Fibroblast of gingiva (primary cell): Measurements from ENCODE around the gene MSANTD1.

Experiments used
- DNase-seq: peaks from one replicate; pipeline ENCODE4 v3.0.0-alpha.2; 2011; ENCODE audit warnings: low read depth

The MSANTD1 gene

DNA sequence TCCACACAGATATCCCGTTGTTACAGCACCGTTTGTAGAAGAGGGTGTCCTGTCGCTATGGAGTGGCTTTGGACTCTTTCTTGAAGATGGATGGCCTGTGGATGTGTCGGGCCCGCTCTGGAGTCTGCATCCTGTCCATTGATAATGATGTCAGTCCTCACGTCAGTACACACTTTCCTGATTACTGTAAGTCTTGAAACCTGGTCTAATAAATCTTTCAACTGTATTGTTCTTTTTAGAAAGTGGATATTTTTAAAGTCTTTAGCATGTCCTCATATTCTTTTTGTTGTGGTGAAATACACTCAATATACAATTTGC, 14.9 kb downstream of the MSANTD1 start:
- DNase-seq, result no peak

DNA sequence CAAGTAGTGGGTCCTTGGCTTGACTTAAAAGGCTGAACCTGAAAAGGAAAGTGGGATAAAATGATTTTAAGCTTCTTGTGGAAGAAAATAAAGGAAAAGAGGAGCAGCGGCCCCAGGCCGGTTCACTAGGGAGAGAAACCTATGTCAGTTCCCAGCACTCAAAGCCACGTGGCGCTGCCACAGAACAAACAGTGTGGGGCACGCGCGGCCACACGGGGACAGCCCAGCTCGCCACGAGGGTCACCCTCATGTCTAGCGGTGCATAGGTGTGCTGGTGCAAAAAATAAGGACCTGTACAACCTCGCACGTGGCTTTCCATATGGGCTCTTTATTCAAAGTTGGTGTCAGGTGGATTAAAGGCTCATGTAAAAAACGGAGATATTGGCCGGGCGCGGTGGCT, 17.1 kb downstream of the MSANTD1 start:
- no peak for DNase-seq

DNA sequence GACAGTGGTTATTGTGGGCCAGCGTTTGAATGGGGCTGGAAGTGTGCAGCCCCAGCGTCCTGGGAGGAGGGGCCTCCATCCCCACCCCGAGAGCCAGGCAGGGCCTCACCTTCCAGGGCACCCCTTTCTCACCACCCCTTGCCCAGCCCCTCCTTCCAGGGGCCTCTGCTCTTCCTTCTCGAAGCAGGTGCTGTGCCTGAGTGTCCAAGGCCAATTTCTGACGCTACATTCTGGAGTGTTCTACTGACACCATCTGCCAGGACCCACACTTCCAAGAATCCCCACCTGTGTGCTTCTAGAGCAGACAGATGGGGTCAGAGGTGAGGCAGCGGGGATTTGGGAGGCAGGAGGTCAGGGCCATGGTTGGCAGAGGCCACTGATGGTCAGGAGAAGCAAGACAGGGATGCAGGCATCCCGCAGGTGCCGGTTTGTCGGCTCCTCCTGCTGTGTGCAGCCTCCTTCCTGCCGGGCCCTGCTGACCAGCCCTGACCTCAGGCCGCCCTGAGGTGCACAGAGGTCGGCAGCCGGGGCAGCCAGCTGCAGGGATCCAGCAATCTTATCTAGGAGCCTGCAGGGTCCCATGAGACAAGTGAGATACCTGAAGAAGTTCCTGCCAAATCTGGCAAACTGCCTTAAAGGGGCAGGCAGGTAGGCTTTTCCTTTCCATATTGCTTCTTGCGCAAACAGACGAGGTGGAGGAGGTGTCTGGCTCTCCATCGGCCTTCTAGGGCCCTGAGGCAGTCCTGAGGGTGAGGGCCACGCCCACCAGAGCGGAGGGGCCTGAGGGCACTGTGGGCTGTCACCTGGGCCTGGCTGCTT, 18.8 kb downstream of the MSANTD1 start:
- DNase-seq, result no peak

- DNase-seq, result no peak
These were observed 19.6 kb downstream of the MSANTD1 start for GRCh38 chr4:3268395-3269104.

DNA sequence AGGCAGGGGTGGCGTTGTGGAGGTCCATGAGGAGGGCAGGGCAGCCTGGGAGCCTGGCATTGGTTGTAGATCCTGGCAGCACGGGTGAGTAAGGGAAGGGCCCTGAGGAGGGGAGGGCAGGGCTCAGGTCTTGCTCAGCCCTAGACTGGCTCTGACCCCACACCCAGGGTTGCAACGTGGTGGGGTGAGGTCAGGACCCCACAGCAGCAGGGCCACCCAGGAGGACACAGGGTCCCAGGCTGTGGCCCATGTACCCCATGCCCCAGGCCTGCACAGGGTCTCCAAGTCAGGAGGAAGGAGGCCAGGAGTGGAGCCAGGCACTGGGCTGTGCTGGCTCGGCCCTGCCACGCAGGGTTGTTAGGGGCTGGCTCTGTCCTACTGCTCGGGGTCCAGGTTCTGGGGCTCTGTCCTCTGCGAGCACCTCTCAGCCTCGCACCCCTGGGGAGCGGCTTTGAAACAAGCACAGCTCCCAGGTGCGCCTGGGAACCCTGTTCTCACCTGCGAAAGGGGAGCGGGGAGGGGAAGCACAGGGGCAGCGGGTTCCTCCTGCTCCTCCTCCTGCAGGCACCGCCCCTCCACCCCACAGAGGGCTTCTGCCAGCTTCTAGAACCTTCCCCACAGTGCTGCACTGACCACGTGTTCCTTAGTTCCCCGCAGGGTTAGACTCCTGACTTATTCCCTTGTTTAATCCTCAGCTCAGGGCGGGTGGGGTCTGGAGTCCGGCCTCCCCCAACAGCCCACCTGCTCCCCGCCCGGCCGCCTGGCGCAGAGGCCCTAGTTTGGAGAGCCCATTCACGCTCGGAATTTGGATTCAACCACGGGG, 20.4 kb downstream of the MSANTD1 start:
- DNase-seq, result no peak

GRCh38 chr4:3269991-3270611, 21.1 kb downstream of the MSANTD1 start:
- no peak for DNase-seq

GRCh38 chr4:3271131-3271530, 22.2 kb downstream of the MSANTD1 start:
- DNase-seq, result no peak

DNA sequence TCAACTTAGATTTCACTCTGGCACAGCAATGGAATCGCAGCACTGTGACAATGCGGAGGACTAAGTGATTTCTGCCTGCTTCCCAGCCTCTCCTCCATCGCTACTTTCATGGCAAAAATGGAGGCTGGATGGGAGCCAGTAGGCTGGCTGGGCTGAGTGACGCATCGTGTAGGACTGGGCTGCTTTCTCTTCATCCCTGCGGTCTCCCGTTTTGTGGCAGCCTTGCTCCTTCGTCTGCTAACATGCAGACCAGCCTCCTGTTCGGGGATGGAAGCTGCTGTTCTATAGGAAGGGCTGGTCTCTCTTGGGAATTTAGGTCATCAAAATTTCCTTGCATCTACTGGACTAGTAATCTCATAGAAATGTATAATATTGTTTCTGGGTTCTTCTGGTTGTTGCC, 28.0 kb downstream of the MSANTD1 start:
- no peak for DNase-seq

GRCh38 chr4:3280466-3280865, 31.5 kb downstream of the MSANTD1 start:
- DNase-seq, result no peak

GRCh38 chr4:3283483-3283882, 34.5 kb downstream of the MSANTD1 start:
- no peak for DNase-seq

GRCh38 chr4:3283916-3284315, 35.0 kb downstream of the MSANTD1 start:
- DNase-seq, result no peak

- DNase-seq, result no peak
These were observed 36.0 kb downstream of the MSANTD1 start for GRCh38 chr4:3284734-3285557.

- DNase-seq, result peak; percentile 80
These were observed 36.8 kb downstream of the MSANTD1 start for GRCh38 chr4:3285558-3286334.

GRCh38 chr4:3286335-3287175, 37.6 kb downstream of the MSANTD1 start:
- no peak for DNase-seq

DNA sequence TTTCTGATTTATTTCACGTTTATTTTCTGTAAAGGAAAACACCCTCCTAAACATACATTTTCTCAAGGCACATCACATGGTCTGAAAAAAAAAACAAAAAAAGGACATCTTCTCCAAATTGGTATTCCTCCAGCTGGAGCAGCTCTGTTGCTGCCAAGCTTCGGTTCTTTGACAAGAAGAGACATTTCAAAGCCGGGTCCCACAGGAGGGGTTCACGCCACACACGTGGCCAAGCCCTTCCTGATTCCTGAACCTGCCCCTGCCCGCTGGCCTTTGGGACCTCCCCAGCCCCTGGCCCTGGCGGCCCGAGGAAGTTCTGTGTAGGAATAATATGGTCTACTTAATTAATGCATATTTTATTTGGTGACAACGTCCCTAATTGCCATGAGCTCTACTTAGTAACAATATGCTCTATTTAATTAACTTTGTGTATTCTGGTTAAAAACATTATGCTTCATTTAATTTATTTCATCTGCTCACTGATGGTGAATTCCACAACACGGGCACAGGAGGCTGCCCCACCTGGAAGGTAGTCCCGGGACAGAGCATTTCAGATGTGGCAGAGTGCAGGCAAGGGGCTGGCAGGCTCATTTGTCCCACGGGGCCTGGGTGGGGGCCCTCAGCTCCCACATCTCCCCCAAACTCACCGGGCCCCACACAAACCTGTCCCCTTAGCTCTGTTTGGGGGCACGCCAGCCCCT, 38.5 kb downstream of the MSANTD1 start:
- no peak for DNase-seq

DNA sequence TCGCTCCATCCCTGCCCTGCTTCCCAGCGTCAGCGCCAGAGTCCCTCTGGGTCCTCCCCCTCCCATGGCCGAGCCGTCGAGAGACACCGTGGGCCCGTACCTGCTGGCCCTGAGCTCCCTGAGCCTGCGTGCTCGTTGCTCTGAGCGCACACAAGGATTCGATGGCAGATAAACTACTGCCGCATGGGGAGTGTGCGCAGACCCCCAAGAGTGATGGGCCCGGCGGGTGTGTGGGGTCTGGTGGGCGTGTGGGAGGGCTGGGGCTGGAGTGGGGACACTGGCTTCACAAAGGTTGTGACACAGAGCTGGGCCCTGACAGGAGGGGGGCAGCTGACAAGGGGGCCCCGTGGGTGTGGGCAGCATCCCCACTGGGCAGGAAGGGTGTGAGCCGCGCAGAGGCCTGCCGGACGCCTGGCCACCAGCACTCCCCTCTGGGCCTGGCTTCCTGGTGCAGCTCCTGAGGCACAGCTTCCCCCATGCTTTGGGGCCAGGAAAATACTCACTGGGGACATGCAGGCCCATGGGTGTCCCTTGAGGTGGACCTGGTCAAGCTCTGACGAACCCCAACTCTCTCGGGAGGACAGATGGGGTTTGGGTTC, 39.1 kb downstream of the MSANTD1 start:
- no peak for DNase-seq

- DNase-seq, result no peak
These were observed 39.7 kb downstream of the MSANTD1 start for GRCh38 chr4:3288571-3289094.

DNA sequence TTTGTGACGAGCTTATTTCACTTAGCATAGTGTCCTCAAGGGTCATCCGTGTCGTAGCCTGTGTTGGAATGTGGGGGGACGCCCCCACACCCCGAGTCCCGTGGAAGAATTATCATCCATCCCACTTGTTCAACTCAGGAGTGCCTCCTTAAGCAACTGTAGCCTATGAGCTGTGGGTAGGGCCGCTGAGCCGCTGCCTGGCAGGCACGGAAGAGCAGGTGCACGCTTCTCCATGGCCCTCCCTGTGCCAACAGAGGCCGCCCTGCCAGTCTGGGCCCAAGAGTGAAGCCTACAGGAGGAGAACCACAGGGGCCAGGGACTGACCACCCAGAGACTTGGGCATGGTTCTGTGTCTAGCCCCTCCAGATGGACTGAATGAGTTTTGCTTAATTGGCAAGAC, 41.5 kb downstream of the MSANTD1 start:
- no peak for DNase-seq
